HG02798 (cell line): Measurements from ENCODE around the gene ANKDD1B.
A peak's percentile ranks its signal among the peaks of the same experiment; 100 is the strongest.
"Not testable (repeated sequence)": the region's sequence is repeated elsewhere in the genome, so short reads cannot be mapped to it uniquely, and the experiment has no call there.

ENCODE experiments used
- ATAC-seq: cut with Tn5 transposase; IDR thresholded peaks from one replicate; pipeline ENCODE4 v1.9.1; 2021; ENCODE audit warnings: mild to moderate bottlenecking; ENCODE audit not compliant: unreplicated experiment, poor library complexity

The ANKDD1B gene

GRCh38 chr5:75611311-75612225, at the start of gene ANKDD1B:
TSS of gene ANKDD1B (plus strand) at chr5:75611453. CDS start at chr5:75611635, 182 bp downstream.
- ATAC-seq: no peak

GRCh38 chr5:75565991-75566709, 45.1 kb upstream of the ANKDD1B start:
- peak; percentile 4 for ATAC-seq

- ATAC-seq: peak; percentile 85
These were observed 44.4 kb upstream of the ANKDD1B start for GRCh38 chr5:75566710-75567309.

- peak; percentile 52 for ATAC-seq
These were observed 43.5 kb upstream of the ANKDD1B start for GRCh38 chr5:75567710-75568109.

- peak; percentile 30 for ATAC-seq
These were observed 43.1 kb upstream of the ANKDD1B start for GRCh38 chr5:75568202-75568601.

GRCh38 chr5:75571547-75571946, 39.7 kb upstream of the ANKDD1B start:
- ATAC-seq: no peak

GRCh38 chr5:75574791-75575190, 36.5 kb upstream of the ANKDD1B start:
- peak; percentile 30 for ATAC-seq

GRCh38 chr5:75578280-75578679, 33.0 kb upstream of the ANKDD1B start:
- not testable (repeated sequence) for ATAC-seq

- ATAC-seq: no peak
These were observed 26.6 kb upstream of the ANKDD1B start for GRCh38 chr5:75584641-75585040.

- ATAC-seq: no peak
These were observed 22.6 kb upstream of the ANKDD1B start for GRCh38 chr5:75588666-75589065.

- ATAC-seq: no peak
These were observed 10.7 kb upstream of the ANKDD1B start for GRCh38 chr5:75600535-75600934.

GRCh38 chr5:75601567-75601966, 9.7 kb upstream of the ANKDD1B start:
- ATAC-seq: no peak

GRCh38 chr5:75601996-75602395, 9.3 kb upstream of the ANKDD1B start:
- ATAC-seq: no peak

- no peak for ATAC-seq
These were observed 7.9 kb upstream of the ANKDD1B start for GRCh38 chr5:75603371-75603770.

GRCh38 chr5:75603821-75604220, 7.4 kb upstream of the ANKDD1B start:
- ATAC-seq: no peak

GRCh38 chr5:75607341-75607740, 3.9 kb upstream of the ANKDD1B start:
- ATAC-seq: not testable (repeated sequence)

GRCh38 chr5:75608870-75609269, 2.4 kb upstream of the ANKDD1B start:
- ATAC-seq: no peak

- ATAC-seq: no peak
These were observed 1.1 kb upstream of the ANKDD1B start for GRCh38 chr5:75610201-75610600.

GRCh38 chr5:75610859-75611310, 368 bp upstream of the ANKDD1B start:
- not testable (repeated sequence) for ATAC-seq

- ATAC-seq: no peak
These were observed 945 bp downstream of the ANKDD1B start for GRCh38 chr5:75612226-75612569.

GRCh38 chr5:75612901-75613300, 1.6 kb downstream of the ANKDD1B start:
- ATAC-seq: no peak
